ENCODE results near the gene RPL6.
"Not testable (repeated sequence)": the region's sequence is repeated elsewhere in the genome, so short reads cannot be mapped to it uniquely, and the experiment has no call there.

The RPL6 gene

GRCh38 chr12:112406519-112407488 lies 2.6 kb downstream of the RPL6 start:
- H3K4me3 ChIP-seq (replicated peaks; ENCODE audit: low read depth, low read length), result peak overlapping the region; percentile 65
- no peak for DNase-seq (ENCODE audit: extremely low read depth, insufficient read length)
- no peak for TF ChIP-seq CTCF (IDR thresholded peaks at IDR 0.05; ENCODE audit: insufficient read depth, low read length, poor library complexity, severe bottlenecking)
- peaks cover 21% of the 10 kb centered on the region for H3K36me3 ChIP-seq (ENCODE audit: control insufficient read depth, insufficient read depth, low read length)
- no peaks in the 10 kb centered on the region for H3K27me3 ChIP-seq (replicated peaks; ENCODE audit: control insufficient read depth, insufficient read depth, low read length)

DNA sequence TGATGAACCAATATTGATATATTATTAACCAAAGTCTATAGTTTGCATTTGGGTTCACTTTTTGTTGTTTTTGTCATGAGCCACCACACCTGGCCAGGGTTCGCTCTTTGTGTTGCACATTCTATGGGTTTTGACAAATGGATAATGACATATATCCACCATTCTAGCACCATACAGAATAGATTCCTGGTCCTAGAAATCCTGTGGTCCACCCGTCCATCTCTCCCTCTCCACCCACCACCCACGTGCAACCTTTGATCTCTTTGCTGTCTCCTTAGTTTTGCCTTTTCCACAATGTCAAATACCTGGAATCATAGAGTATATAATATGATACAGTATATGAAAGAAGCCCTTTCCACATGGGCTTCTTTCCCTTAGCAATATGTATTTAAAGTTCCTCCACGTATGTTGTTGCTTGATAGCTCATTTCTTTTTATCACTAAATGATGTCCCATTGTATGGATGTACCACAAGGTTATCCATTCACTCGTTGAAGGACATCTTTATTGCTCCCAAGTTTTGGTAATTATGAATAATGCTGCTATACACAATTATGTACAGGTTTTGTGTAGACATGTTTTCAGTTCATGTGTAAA lies 7.4 kb downstream of the RPL6 start:
- Histone ChIP-seq H3K36me3 (ENCODE audit: control insufficient read depth, insufficient read depth, low read length) (peaks cover 15% of the 10 kb centered on the region), H3K4me3 (replicated peaks; ENCODE audit: low read depth, low read length) (no peak overlapping the region), H3K27me3 (replicated peaks; ENCODE audit: control insufficient read depth, insufficient read depth, low read length) (no peaks in the 10 kb centered on the region)
- TF ChIP-seq CTCF (IDR thresholded peaks at IDR 0.05; ENCODE audit: insufficient read depth, low read length, poor library complexity, severe bottlenecking), result no peak
- no peak for DNase-seq (ENCODE audit: extremely low read depth, insufficient read length)

GRCh38 chr12:112401054-112401453 lies 8.4 kb downstream of the RPL6 start:
- no peaks in the 10 kb centered on the region for H3K27me3 ChIP-seq (replicated peaks; ENCODE audit: control insufficient read depth, insufficient read depth, low read length)
- DNase-seq (ENCODE audit: extremely low read depth, insufficient read length), result no peak
- H3K36me3 ChIP-seq (ENCODE audit: control insufficient read depth, insufficient read depth, low read length), result peaks cover 9% of the 10 kb centered on the region
- no peak overlapping the region for H3K4me3 ChIP-seq (replicated peaks; ENCODE audit: low read depth, low read length)
- no peak for TF ChIP-seq CTCF (IDR thresholded peaks at IDR 0.05; ENCODE audit: insufficient read depth, low read length, poor library complexity, severe bottlenecking)

- no peak for DNase-seq (ENCODE audit: extremely low read depth, insufficient read length)
- TF ChIP-seq CTCF (IDR thresholded peaks at IDR 0.05; ENCODE audit: insufficient read depth, low read length, poor library complexity, severe bottlenecking), result no peak
- Histone ChIP-seq H3K36me3 (ENCODE audit: control insufficient read depth, insufficient read depth, low read length) (no peaks in the 10 kb centered on the region), H3K4me3 (replicated peaks; ENCODE audit: low read depth, low read length) (no peak overlapping the region), H3K27me3 (replicated peaks; ENCODE audit: control insufficient read depth, insufficient read depth, low read length) (no peaks in the 10 kb centered on the region)
These were observed 16.1 kb downstream of the RPL6 start for GRCh38 chr12:112393328-112393727.

GRCh38 chr12:112389922-112390654 lies 19.3 kb downstream of the RPL6 start:
- H3K27me3 ChIP-seq (replicated peaks; ENCODE audit: control insufficient read depth, insufficient read depth, low read length); DNase-seq (ENCODE audit: extremely low read depth, insufficient read length); H3K36me3 ChIP-seq (ENCODE audit: control insufficient read depth, insufficient read depth, low read length): not testable (repeated sequence)

GRCh38 chr12:112389228-112389627 lies 20.2 kb downstream of the RPL6 start:
- H3K27me3 ChIP-seq (replicated peaks; ENCODE audit: control insufficient read depth, insufficient read depth, low read length), result no peaks in the 10 kb centered on the region
- no peak for DNase-seq (ENCODE audit: extremely low read depth, insufficient read length)
- TF ChIP-seq CTCF (IDR thresholded peaks at IDR 0.05; ENCODE audit: insufficient read depth, low read length, poor library complexity, severe bottlenecking), result no peak
- no peaks in the 10 kb centered on the region for H3K36me3 ChIP-seq (ENCODE audit: control insufficient read depth, insufficient read depth, low read length)
- H3K4me3 ChIP-seq (replicated peaks; ENCODE audit: low read depth, low read length), result no peak overlapping the region

More at GRCh38 chr12:112389922-112390654, 19.3 kb downstream of the RPL6 start:
- H3K4me3 ChIP-seq (replicated peaks; ENCODE audit: low read depth, low read length), result not testable (repeated sequence)
